BJ (cell line): Measurements from ENCODE around the gene COBL. TPM values are rescaled to one million over a fixed set of nuclear protein-coding genes. Genes with fewer than 3 reads are reported as not detected.

Experiments used
- CTCF ChIA-PET: fragments of 350-600 bp; formaldehyde crosslinking; extraction: SDS; loops from one replicate; lab custom pipeline; 2021; ENCODE audit warnings: antibody characterized with exemption, inconsistent platforms; lab: Yijun Ruan, JAX
- POLR2A ChIA-PET: fragments of 300-600 bp; sonication (Branson Sonifier 250); formaldehyde crosslinking; extraction: SDS; loops from one replicate; lab custom pipeline; 2021; ENCODE audit warnings: antibody characterized with exemption; lab: Charles Lee
- DNase-seq: peaks from one replicate; pipeline ENCODE4 v3.0.0-alpha.2; 2011; ENCODE audit warnings: low read depth
- H3K27me3 ChIP-seq: 2 replicates; pipeline ENCODE4 v1.6.0; 2011; ENCODE audit warnings: low read length; ENCODE audit not compliant: control insufficient read depth, insufficient read depth
- H3K36me3 ChIP-seq: 2 replicates; pipeline ENCODE4 v1.5.1; 2011; ENCODE audit warnings: low read length; ENCODE audit not compliant: control insufficient read depth, insufficient read depth
- H3K4me3 ChIP-seq: 2 replicates; pipeline ENCODE4 v1.5.1; 2011; ENCODE audit warnings: low read depth, mild to moderate bottlenecking, control low read depth, low read length
- CTCF ChIP-seq: IDR thresholded peaks from 2 replicates; pipeline ENCODE4 v1.5.1; 2011; ENCODE audit warnings: low read depth, mild to moderate bottlenecking, control low read depth, inconsistent platforms, low read length, moderate library complexity; ENCODE audit not compliant: insufficient read depth
- polyA plus RNA-seq: library from polyadenylated mRNA; depleted of rRNA; stranded (reverse); fragments of >200 nt; gene quantifications from 2 replicates; pipeline ENCODE4 v1.2.3, GENCODE V29; 2011

COBL gene
- polyA plus RNA-seq, 1 experiment: not detected

DNA sequence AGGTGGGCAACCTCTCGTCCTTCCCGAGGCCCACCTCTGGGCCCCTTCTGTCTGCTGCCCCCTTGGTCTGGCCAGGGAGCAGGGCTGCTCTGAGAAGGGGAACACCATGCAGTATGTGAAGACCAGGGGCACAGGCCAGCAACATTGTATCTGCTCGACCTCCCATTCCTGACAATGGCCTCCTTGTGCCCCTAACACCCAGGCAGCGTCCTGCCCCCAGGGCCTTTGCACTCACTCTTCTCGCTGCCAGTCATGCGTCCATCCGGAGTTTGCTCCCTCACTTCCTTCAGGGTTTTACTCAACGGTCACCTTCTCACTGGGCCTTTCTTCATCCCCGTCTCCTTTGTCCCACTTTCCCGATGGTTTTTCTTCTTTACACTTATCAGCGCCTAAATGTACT lies 301.0 kb downstream of the COBL start:
- CTCF ChIA-PET: no interaction called here
- no peak for TF ChIP-seq CTCF
- POLR2A ChIA-PET: no interaction called here

DNA sequence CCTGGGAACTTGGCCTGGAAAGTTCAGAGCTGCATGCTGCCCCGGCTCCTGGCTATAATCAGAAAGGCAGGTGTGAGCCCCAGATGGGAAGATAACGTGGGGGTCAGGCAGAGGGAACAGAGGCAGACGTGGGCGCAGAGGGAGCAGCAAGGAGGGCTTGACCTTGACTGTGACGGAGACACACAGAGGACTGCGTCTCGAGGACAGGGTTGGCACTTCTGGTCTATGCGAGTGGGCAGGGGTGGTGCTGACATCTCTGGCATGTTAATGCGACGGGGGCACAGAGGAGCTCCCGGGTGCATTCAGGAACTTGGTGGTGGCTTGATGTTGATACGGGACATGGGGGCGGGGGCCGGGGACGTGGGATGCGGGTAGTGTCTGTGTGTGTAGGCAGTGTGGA lies 301.8 kb downstream of the COBL start:
- no peaks in the 10 kb centered on the region for H3K36me3 ChIP-seq
- DNase-seq: no peak
- no peak for TF ChIP-seq CTCF
- peaks cover 4% of the 10 kb centered on the region for H3K27me3 ChIP-seq
- CTCF ChIA-PET: no interaction called here
- POLR2A ChIA-PET: no interaction called here
- H3K4me3 ChIP-seq: no peak overlapping the region

More for the DNA sequence above, 301.0 kb downstream of the COBL start:
- no peaks in the 10 kb centered on the region for H3K36me3 ChIP-seq
- H3K27me3 ChIP-seq: peaks cover 4% of the 10 kb centered on the region
- no peak for DNase-seq
- H3K4me3 ChIP-seq: no peak overlapping the region

GRCh38 chr7:51013861-51014511 lies 302.6 kb downstream of the COBL start:
- ChIA-PET CTCF (no interaction called here), POLR2A (no interaction called here)
- DNase-seq: no peak
- Histone ChIP-seq H3K27me3 (peaks cover 4% of the 10 kb centered on the region), H3K36me3 (no peaks in the 10 kb centered on the region), H3K4me3 (no peak overlapping the region)
- no peak for TF ChIP-seq CTCF

DNA sequence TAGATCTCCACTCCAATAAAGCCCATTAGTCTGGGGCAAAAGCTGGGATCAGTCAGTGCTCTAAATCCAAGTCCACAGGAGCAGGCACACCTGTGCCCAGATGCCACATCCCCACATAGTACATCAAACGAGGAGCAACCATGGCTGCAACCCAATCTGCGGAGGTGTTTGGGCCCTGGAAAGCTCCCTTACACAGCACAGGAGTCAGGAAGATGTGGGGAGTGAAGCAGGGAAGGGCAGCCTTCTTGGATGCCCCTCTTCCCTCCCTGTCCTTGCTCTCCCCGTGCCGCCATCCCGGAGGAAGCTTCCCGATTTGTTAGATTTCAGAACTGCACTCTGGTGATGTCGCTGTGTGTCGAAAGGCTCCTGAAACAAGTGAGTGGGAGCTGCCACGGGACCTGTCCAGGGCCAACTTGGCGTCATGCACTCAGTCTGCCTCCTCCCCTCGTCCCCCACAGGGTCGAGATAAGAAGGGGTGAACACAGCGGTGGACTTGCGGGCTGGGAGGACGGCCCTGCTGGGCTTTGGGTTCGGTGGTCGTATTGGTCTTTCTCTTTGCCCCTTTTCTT lies 303.3 kb downstream of the COBL start:
- POLR2A ChIA-PET: no interaction called here
- CTCF ChIA-PET: no interaction called here
- TF ChIP-seq CTCF: no peak

GRCh38 chr7:51012569-51013217 lies 303.9 kb downstream of the COBL start:
- ChIA-PET POLR2A (no interaction called here), CTCF (interaction anchor here (0.6 kb wide), 1 partner anchor 16 kb away, joined by 3 read pairs; no protein-coding TSS in a partner anchor)
- H3K4me3 ChIP-seq: no peak overlapping the region
- no peak for DNase-seq
- no peak for TF ChIP-seq CTCF
- peaks cover 4% of the 10 kb centered on the region for H3K27me3 ChIP-seq
- no peaks in the 10 kb centered on the region for H3K36me3 ChIP-seq

More for the DNA sequence above, 303.3 kb downstream of the COBL start:
- Histone ChIP-seq H3K27me3 (peaks cover 4% of the 10 kb centered on the region), H3K36me3 (no peaks in the 10 kb centered on the region), H3K4me3 (no peak overlapping the region)
- DNase-seq: no peak
